K562 (cell line): Measurements from ENCODE around the gene CSE1L. TPM values are rescaled to one million over a fixed set of nuclear protein-coding genes. Genes with fewer than 3 reads are reported as not detected.

ENCODE experiments used
- ESRRB ChIP-seq: fragments of 250-450 bp; sonication (Bioruptor Pico); IDR thresholded peaks from 2 replicates; pipeline ENCODE4 v1.5.0; 2020; ENCODE audit warnings: mild to moderate bottlenecking, moderate library complexity, borderline replicate concordance
- SFPQ ChIP-seq: fragments of 200-400 bp; formaldehyde crosslinking; IDR thresholded peaks from 2 replicates; pipeline ENCODE4 v1.6.1; 2017; ENCODE audit warnings: mild to moderate bottlenecking, low read depth, low read length, moderate library complexity
- SMARCA4 ChIP-seq: fragments of 450-650 bp; IDR thresholded peaks from 2 replicates; pipeline ENCODE4 v1.6.1; 2016
- ZNF764 ChIP-seq: fragments of 250-450 bp; sonication (Bioruptor Pico); IDR thresholded peaks from 2 replicates; pipeline ENCODE4 v1.4.0; 2020; ENCODE audit warnings: low read depth, mild to moderate bottlenecking, moderate library complexity
- polyA plus RNA-seq, 8 experiments: library from polyadenylated mRNA; depleted of rRNA in 4 of 8; stranded (reverse) in 5 of 8; unstranded in 3 of 8; fragments of >200 nt; fragmentation: Nextera tagmentation in 2 of 8; fragmentation: Illumina TruSeq in 1 of 8; extraction: Ambion mirVana in 2 of 8; extraction: Trizol in 1 of 8; gene quantifications; 2 replicates each; pipeline versions ENCODE4 v1.2.1 to v1.2.3, GENCODE V29; 2011 to 2014; ENCODE audit warnings: inconsistent platforms in 1 of 8, missing spikeins in 1 of 8
- total RNA-seq, 7 experiments: library from RNA; depleted of rRNA in 6 of 7; stranded (reverse); fragments of >200 nt in 6 of 7; fragmentation: Illumina TruSeq in 2 of 7; extraction: Trizol in 2 of 7; gene quantifications; 2 replicates each; pipeline versions ENCODE4 v1.2.1 to v1.2.3, GENCODE V29; 2011 to 2021; ENCODE audit warnings: low replicate concordance in 1 of 7
- TF ChIP-seq, protein P1 (sequence below): fragments of 250-450 bp; sonication (Bioruptor Pico); IDR thresholded peaks from 2 replicates; pipeline ENCODE4 v1.5.1; 2021; ENCODE audit warnings: mild to moderate bottlenecking
- TF ChIP-seq, protein P2 (sequence below): sonication (generic); formaldehyde crosslinking; IDR thresholded peaks from 2 replicates; pipeline ENCODE4 v1.8.1; 2023; ENCODE audit warnings: mild to moderate bottlenecking, missing genetic modification reagents

CSE1L gene
- total and polyA plus RNA-seq, 9 of the 15 experiments (the other 6 are each of a cell fraction or from before 2014, with no cell fraction given) = 138 to 280 (median 209) TPM

GRCh38 chr20:49045440-49046086 is 549 bp upstream of the CSE1L start (continued):
- TF ChIP-seq SFPQ (no peak), ESRRB (CRISPR knock-in tag) (no peak), SMARCA4 (no peak), ZNF764 (CRISPR knock-in tag) (0 out of 2 replicates have a peak, but pooled peaks have one; percentile 66)
- TF ChIP-seq, protein P1, sequence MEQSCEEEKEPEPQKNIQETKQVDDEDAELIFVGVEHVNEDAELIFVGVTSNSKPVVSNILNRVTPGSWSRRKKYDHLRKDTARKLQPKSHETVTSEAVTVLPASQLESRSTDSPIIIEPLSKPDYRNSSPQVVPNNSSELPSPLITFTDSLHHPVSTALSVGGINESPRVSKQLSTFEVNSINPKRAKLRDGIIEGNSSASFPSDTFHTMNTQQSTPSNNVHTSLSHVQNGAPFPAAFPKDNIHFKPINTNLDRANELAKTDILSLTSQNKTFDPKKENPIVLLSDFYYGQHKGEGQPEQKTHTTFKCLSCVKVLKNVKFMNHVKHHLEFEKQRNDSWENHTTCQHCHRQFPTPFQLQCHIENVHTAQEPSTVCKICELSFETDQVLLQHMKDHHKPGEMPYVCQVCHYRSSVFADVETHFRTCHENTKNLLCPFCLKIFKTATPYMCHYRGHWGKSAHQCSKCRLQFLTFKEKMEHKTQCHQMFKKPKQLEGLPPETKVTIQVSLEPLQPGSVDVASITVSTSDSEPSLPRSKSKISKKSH (CRISPR knock-in tag) = no peak
- TF ChIP-seq, protein P2, sequence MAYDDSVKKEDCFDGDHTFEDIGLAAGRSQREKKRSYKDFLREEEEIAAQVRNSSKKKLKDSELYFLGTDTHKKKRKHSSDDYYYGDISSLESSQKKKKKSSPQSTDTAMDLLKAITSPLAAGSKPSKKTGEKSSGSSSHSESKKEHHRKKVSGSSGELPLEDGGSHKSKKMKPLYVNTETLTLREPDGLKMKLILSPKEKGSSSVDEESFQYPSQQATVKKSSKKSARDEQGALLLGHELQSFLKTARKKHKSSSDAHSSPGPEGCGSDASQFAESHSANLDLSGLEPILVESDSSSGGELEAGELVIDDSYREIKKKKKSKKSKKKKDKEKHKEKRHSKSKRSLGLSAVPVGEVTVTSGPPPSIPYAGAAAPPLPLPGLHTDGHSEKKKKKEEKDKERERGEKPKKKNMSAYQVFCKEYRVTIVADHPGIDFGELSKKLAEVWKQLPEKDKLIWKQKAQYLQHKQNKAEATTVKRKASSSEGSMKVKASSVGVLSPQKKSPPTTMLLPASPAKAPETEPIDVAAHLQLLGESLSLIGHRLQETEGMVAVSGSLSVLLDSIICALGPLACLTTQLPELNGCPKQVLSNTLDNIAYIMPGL (CRISPR knock-in tag) = 0 out of 2 replicates have a peak, but pooled peaks have one; percentile 9
- TF ChIP-seq, all 486 proteins: peak for 20
